GM19452 (cell line): ENCODE data around the gene EPB41.
"Not testable (repeated sequence)": the region's sequence is repeated elsewhere in the genome, so short reads cannot be mapped to it uniquely, and the experiment has no call there.

Experiments used
- ATAC-seq: cut with Tn5 transposase; IDR thresholded peaks from one replicate; pipeline ENCODE4 v1.9.1; 2021; ENCODE audit not compliant: unreplicated experiment

EPB41 gene

GRCh38 chr1:28914228-28915030 is at the start of gene EPB41:
Gene EPB41 (plus strand): TSS chr1:28914569. CDS start chr1:28987438, 72,869 bp downstream.
- peak; percentile 91 for ATAC-seq

GRCh38 chr1:28864695-28865094 is 49.7 kb upstream of the EPB41 start:
- ATAC-seq, result no peak

GRCh38 chr1:28865997-28866650 is 48.2 kb upstream of the EPB41 start:
- no peak for ATAC-seq

GRCh38 chr1:28867850-28868249 is 46.5 kb upstream of the EPB41 start:
- no peak for ATAC-seq

GRCh38 chr1:28869952-28870351 is 44.4 kb upstream of the EPB41 start:
- ATAC-seq, result no peak

- no peak for ATAC-seq
Measured at GRCh38 chr1:28871631-28872401, 42.6 kb upstream of the EPB41 start.

- not testable (repeated sequence) for ATAC-seq
Measured at GRCh38 chr1:28875134-28875533, 39.2 kb upstream of the EPB41 start.

- ATAC-seq, result no peak
Measured at GRCh38 chr1:28877132-28877781, 37.1 kb upstream of the EPB41 start.

- no peak for ATAC-seq
Measured at GRCh38 chr1:28878796-28879195, 35.6 kb upstream of the EPB41 start.

- ATAC-seq, result no peak
Measured at GRCh38 chr1:28882009-28882628, 32.2 kb upstream of the EPB41 start.

GRCh38 chr1:28883242-28883616 is 31.1 kb upstream of the EPB41 start:
- ATAC-seq, result no peak

GRCh38 chr1:28885472-28885877 is 28.9 kb upstream of the EPB41 start:
- ATAC-seq, result no peak

- ATAC-seq, result no peak
Measured at GRCh38 chr1:28885977-28886730, 28.2 kb upstream of the EPB41 start.

- ATAC-seq, result peak; percentile 67
Measured at GRCh38 chr1:28886731-28887418, 27.5 kb upstream of the EPB41 start.

GRCh38 chr1:28887419-28887834 is 26.9 kb upstream of the EPB41 start:
- no peak for ATAC-seq

- no peak for ATAC-seq
Measured at GRCh38 chr1:28887835-28888682, 26.3 kb upstream of the EPB41 start.

- ATAC-seq, result no peak
Measured at GRCh38 chr1:28888915-28889314, 25.5 kb upstream of the EPB41 start.

GRCh38 chr1:28889357-28889756 is 25.0 kb upstream of the EPB41 start:
- no peak for ATAC-seq

- ATAC-seq, result no peak
Measured at GRCh38 chr1:28890435-28890834, 23.9 kb upstream of the EPB41 start.
